Panc1 (cell line): ENCODE measurements around the gene TRIM56. TPM values are rescaled to one million over a fixed set of nuclear protein-coding genes. Genes with fewer than 3 reads are reported as not detected.
"Not testable (repeated sequence)": the region's sequence is repeated elsewhere in the genome, so short reads cannot be mapped to it uniquely, and the experiment has no call there.

Experiments used
- ATAC-seq: fragments of 200-7000 bp; cut with Tn5 transposase; 2 replicates; pipeline ENCODE4 v1.9.1; 2020; ENCODE audit warnings: mild to moderate bottlenecking, moderate library complexity
- BruUV-seq: library from RNA; stranded (reverse); fragments of 400-500 nt; replicated peaks from 2 replicates; lab custom pipeline; 2021; lab: Mats Ljungman, UMichigan
- CTCF ChIA-PET: fragments of 300-600 bp; sonication (Branson Sonifier 250); formaldehyde crosslinking; loops from one replicate; lab custom pipeline; 2022; ENCODE audit warnings: antibody characterized with exemption; lab: Charles Lee
- POLR2A ChIA-PET: fragments of 300-600 bp; sonication (Branson Sonifier 250); formaldehyde crosslinking; loops from one replicate; lab custom pipeline; 2022; ENCODE audit warnings: antibody characterized with exemption; lab: Charles Lee
- DNase-seq: peaks from one replicate; pipeline ENCODE4 v3.0.0-alpha.2; 2010; ENCODE audit warnings: low read depth, low spot score
- H3K27ac ChIP-seq: 2 replicates; pipeline ENCODE4 v1.5.1; 2011; ENCODE audit warnings: mild to moderate bottlenecking, low read length, inconsistent platforms
- H3K27me3 ChIP-seq: fragments of 200-500 bp; sonication (Bioruptor generic); 2 replicates; pipeline ENCODE4 v1.6.0; 2014; ENCODE audit warnings: low read length, inconsistent platforms; ENCODE audit not compliant: control insufficient read depth, insufficient read depth
- H3K36me3 ChIP-seq: fragments of 200-500 bp; sonication (Bioruptor generic); 2 replicates; pipeline ENCODE4 v1.5.1; 2014; ENCODE audit warnings: inconsistent platforms, mild to moderate bottlenecking, low read length, moderate library complexity; ENCODE audit not compliant: control insufficient read depth, insufficient read depth
- H3K4me1 ChIP-seq: 2 replicates; pipeline ENCODE4 v1.5.1; 2011; ENCODE audit warnings: inconsistent platforms, mild to moderate bottlenecking, low read length, moderate library complexity; ENCODE audit not compliant: control insufficient read depth, insufficient read depth
- H3K4me3 ChIP-seq, 2 experiments: 2 replicates each; pipeline ENCODE4 v1.5.1; 2011 to 2012; ENCODE audit warnings: low read depth in 2 of 2, low read length in 2 of 2, mild to moderate bottlenecking in 2 of 2, inconsistent platforms in 1 of 2, moderate library complexity in 1 of 2
- H3K9me3 ChIP-seq: fragments of 200-500 bp; sonication (Bioruptor generic); 2 replicates; pipeline ENCODE4 v1.5.1; 2014; ENCODE audit warnings: low read depth, mild to moderate bottlenecking, inconsistent platforms, low read length, moderate library complexity; ENCODE audit not compliant: control insufficient read depth, insufficient read depth
- POLR2AphosphoS5 ChIP-seq: IDR thresholded peaks from 2 replicates; pipeline ENCODE4 v1.6.1; 2012; ENCODE audit warnings: mild to moderate bottlenecking, low read depth, low read length, moderate library complexity
- SIN3A ChIP-seq: IDR thresholded peaks from 2 replicates; pipeline ENCODE4 v1.6.1; 2012; ENCODE audit warnings: low read depth, mild to moderate bottlenecking, low read length, moderate library complexity, borderline replicate concordance; ENCODE audit not compliant: insufficient read depth
- TCF7L2 ChIP-seq: IDR thresholded peaks from 2 replicates; pipeline ENCODE4 v1.6.1; 2011; ENCODE audit warnings: mild to moderate bottlenecking, low read depth, low read length, inconsistent platforms
- in situ Hi-C: cut with HindIII; loops from 2 replicates; pipeline ENCODE4 v1.10.0; 2016; ENCODE audit warnings: low sequenced_read_pairs, low pct_unique_long_range_greater_than_20kb
- intact Hi-C: fragments of 100-400 bp; cut with micrococcal nuclease; formaldehyde crosslinking; loops from one replicate; pipeline ENCODE4 v1.10.0; 2022; ENCODE audit not compliant: unreplicated experiment
- total RNA-seq: library from RNA; stranded (reverse); gene quantifications from one replicate; pipeline ENCODE4 v1.2.1, GENCODE V29; 2021; ENCODE audit not compliant: unreplicated experiment
- TF ChIP-seq, protein P1 (sequence below): fragments of 450-650 bp; IDR thresholded peaks from 2 replicates; pipeline ENCODE4 v1.5.1; 2017; ENCODE audit warnings: mild to moderate bottlenecking
- TF ChIP-seq, protein P2 (sequence below), 2 experiments: IDR thresholded peaks; 2 replicates each; pipeline ENCODE4 v1.6.1; 2011 to 2012; ENCODE audit warnings: low read depth in 2 of 2, control low read depth in 1 of 2, low read length in 1 of 2, mild to moderate bottlenecking in 1 of 2, moderate library complexity in 1 of 2; ENCODE audit not compliant: insufficient read depth in 1 of 2

Gene TRIM56
- total RNA-seq, 1 experiment from 2014 or later, result 37.4 TPM

DNA sequence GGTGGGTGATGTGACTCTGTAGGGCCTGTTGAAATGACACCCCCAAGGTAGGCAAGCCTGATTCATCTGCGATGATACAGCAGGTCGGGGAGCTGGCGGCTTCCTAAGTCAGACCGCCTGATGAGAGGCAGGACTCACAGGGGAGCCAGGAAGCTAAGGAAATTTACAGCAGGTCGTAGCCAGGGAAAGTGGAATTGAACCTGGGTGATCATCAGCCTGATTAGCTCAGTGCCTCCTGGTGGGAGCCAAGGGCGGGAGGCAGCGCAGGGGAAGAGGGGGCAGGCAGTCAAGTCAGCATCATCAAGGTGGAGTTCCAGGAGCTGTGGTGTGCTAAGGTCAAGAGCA lies 18.5 kb upstream of the TRIM56 start:
- no TSS peak for BruUV-seq
- intact Hi-C loops, result no loop called here
- TF ChIP-seq, protein P1, sequence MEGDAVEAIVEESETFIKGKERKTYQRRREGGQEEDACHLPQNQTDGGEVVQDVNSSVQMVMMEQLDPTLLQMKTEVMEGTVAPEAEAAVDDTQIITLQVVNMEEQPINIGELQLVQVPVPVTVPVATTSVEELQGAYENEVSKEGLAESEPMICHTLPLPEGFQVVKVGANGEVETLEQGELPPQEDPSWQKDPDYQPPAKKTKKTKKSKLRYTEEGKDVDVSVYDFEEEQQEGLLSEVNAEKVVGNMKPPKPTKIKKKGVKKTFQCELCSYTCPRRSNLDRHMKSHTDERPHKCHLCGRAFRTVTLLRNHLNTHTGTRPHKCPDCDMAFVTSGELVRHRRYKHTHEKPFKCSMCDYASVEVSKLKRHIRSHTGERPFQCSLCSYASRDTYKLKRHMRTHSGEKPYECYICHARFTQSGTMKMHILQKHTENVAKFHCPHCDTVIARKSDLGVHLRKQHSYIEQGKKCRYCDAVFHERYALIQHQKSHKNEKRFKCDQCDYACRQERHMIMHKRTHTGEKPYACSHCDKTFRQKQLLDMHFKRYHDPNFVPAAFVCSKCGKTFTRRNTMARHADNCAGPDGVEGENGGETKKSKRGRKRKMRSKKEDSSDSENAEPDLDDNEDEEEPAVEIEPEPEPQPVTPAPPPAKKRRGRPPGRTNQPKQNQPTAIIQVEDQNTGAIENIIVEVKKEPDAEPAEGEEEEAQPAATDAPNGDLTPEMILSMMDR, result no peak
- TF ChIP-seq TCF7L2, result no peak
- TF ChIP-seq, protein P2, sequence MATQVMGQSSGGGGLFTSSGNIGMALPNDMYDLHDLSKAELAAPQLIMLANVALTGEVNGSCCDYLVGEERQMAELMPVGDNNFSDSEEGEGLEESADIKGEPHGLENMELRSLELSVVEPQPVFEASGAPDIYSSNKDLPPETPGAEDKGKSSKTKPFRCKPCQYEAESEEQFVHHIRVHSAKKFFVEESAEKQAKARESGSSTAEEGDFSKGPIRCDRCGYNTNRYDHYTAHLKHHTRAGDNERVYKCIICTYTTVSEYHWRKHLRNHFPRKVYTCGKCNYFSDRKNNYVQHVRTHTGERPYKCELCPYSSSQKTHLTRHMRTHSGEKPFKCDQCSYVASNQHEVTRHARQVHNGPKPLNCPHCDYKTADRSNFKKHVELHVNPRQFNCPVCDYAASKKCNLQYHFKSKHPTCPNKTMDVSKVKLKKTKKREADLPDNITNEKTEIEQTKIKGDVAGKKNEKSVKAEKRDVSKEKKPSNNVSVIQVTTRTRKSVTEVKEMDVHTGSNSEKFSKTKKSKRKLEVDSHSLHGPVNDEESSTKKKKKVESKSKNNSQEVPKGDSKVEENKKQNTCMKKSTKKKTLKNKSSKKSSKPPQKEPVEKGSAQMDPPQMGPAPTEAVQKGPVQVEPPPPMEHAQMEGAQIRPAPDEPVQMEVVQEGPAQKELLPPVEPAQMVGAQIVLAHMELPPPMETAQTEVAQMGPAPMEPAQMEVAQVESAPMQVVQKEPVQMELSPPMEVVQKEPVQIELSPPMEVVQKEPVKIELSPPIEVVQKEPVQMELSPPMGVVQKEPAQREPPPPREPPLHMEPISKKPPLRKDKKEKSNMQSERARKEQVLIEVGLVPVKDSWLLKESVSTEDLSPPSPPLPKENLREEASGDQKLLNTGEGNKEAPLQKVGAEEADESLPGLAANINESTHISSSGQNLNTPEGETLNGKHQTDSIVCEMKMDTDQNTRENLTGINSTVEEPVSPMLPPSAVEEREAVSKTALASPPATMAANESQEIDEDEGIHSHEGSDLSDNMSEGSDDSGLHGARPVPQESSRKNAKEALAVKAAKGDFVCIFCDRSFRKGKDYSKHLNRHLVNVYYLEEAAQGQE (IDR thresholded peaks at IDR 0.05; ENCODE audit: insufficient read depth in 1 of 2, low read depth in 2 of 2, low read length in 1 of 2), result no peak
- TF ChIP-seq POLR2AphosphoS5, result no peak
- no peak for TF ChIP-seq SIN3A
- no peaks in the 10 kb centered on the region for H3K27me3 ChIP-seq
- no peak overlapping the region for H3K27ac ChIP-seq
- ChIA-PET POLR2A (no interaction called here), CTCF (no interaction called here)
- in situ Hi-C loops, result no loop called here
- no peak overlapping the region for H3K4me3 ChIP-seq
- ATAC-seq, result no peak
- H3K9me3 ChIP-seq, result no peaks in the 10 kb centered on the region
- H3K36me3 ChIP-seq, result no peaks in the 10 kb centered on the region
- DNase-seq, result no peak
- H3K4me1 ChIP-seq, result no peaks in the 10 kb centered on the region

DNA sequence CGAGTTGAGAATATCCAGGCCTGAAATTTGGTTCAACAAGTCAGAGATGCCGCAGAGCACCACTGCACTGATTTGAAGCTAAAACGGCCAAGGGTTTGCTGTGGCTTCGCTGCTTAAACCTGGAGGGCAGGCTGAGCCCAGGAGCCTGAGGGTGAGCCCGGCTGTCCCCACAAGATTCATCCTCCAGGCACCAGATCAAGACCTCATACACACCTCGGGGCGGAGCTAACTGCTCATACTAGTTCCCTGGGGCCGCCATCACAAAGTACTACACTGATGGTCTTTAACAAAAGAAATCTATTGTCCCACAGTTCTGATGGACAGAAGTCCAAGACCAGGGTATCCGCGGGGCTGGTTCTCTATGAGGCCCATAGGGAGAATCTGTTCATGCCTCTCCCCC lies 16.9 kb upstream of the TRIM56 start:
- Histone ChIP-seq H3K4me1 (no peaks in the 10 kb centered on the region), H3K27me3 (no peaks in the 10 kb centered on the region), H3K36me3 (no peaks in the 10 kb centered on the region), H3K9me3 (no peaks in the 10 kb centered on the region), H3K4me3 (no peak overlapping the region), H3K27ac (no peak overlapping the region)
- ATAC-seq (no peak), DNase-seq (no peak)
- TF ChIP-seq, protein P2 (IDR thresholded peaks at IDR 0.05; ENCODE audit: insufficient read depth in 1 of 2, low read depth in 2 of 2, low read length in 1 of 2), result no peak
- no peak for TF ChIP-seq SIN3A
- TF ChIP-seq, protein P1, result no peak
- TF ChIP-seq POLR2AphosphoS5, result no peak
- no peak for TF ChIP-seq TCF7L2
- in situ Hi-C loops, result no loop called here
- intact Hi-C loops, result no loop called here
- no TSS peak for BruUV-seq
- CTCF ChIA-PET, result interaction anchor here (1.5 kb wide), 1 partner anchor 9 kb away, joined by 16 read pairs; no protein-coding TSS in a partner anchor
- POLR2A ChIA-PET, result no interaction called here

DNA sequence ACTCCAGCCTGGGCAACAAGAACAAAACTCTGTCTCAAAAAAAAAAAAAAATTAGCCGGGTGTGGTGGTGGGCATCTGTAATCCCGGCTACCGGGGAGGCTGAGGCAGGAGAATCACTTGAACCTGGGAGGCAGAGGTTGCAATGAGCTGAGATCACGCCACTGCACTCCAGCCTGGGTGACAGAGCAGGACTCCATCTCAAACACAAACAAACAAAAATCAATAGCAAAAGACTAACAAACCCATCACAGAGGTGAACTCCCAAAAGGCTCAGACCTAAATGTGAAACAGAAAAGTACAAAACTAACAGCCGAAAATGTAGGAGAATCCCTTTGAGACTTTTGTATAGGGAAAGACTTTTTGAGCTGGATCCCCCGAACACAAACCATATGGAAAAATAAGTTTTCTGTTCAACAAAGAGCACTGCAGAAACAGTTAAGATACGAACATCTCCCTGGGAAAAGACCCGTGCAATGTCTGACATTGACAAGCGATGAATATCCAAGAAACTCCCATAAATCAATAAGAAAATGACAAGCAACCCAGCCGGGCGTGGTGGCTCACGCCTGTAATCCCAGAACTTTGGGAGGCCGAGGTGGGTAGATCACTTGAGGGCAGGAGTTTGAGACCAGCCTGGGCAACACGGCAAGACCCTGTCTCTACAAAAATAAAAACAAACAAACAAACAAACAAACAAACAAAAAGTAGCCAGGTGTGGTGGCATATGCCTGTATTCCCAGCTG lies 13.7 kb upstream of the TRIM56 start:
- H3K9me3 ChIP-seq, CTCF ChIA-PET, H3K4me1 ChIP-seq, ATAC-seq, intact Hi-C loops, in situ Hi-C loops, BruUV-seq, H3K27ac ChIP-seq, H3K36me3 ChIP-seq, POLR2A ChIA-PET, H3K27me3 ChIP-seq, DNase-seq, H3K4me3 ChIP-seq: not testable (repeated sequence)
